ENCODE results near the gene AFG1L.
"Not testable (repeated sequence)": the region's sequence is repeated elsewhere in the genome, so short reads cannot be mapped to it uniquely, and the experiment has no call there.

Gene AFG1L

GRCh38 chr6:108323710-108324466 is 29.0 kb downstream of the AFG1L start:
- TF ChIP-seq EZH2phosphoT487 (IDR thresholded peaks at IDR 0.05; ENCODE audit: borderline replicate concordance) (no peak), CTCF (conservative IDR thresholded peaks at IDR 0.05; ENCODE audit: low read length) (no peak)

GRCh38 chr6:108330221-108330785 is 35.4 kb downstream of the AFG1L start:
- not testable (repeated sequence) for H3K27me3 ChIP-seq (ENCODE audit: insufficient read depth, low read length, poor library complexity, severe bottlenecking); H3K4me3 ChIP-seq (ENCODE audit: low read length, poor library complexity, severe bottlenecking); H2AFZ ChIP-seq (ENCODE audit: low read length); H3K79me2 ChIP-seq (ENCODE audit: insufficient read depth, low read length); H3K36me3 ChIP-seq (ENCODE audit: insufficient read depth, low read length); H3K9me3 ChIP-seq (ENCODE audit: insufficient read depth, low read depth, low read length); H3F3A ChIP-seq (ENCODE audit: low read depth); H3K4me2 ChIP-seq (ENCODE audit: low read depth, low read length, poor library complexity, severe bottlenecking); H3K9ac ChIP-seq (ENCODE audit: low read depth, low read length, poor library complexity, severe bottlenecking); H3K9me2 ChIP-seq (replicated peaks; ENCODE audit: low read depth, low read length); H3K4me1 ChIP-seq (ENCODE audit: insufficient read depth, low read length, poor library complexity, severe bottlenecking); H4K20me1 ChIP-seq (ENCODE audit: insufficient read depth, low read length, poor library complexity, severe bottlenecking)

More at GRCh38 chr6:108323710-108324466, 29.0 kb downstream of the AFG1L start:
- Histone ChIP-seq H3K4me1 (ENCODE audit: insufficient read depth, low read length, poor library complexity, severe bottlenecking) (no peaks in the 10 kb centered on the region), H3K9ac (ENCODE audit: low read depth, low read length, poor library complexity, severe bottlenecking) (no peak overlapping the region), H3K9me2 (replicated peaks; ENCODE audit: low read depth, low read length) (no peaks in the 10 kb centered on the region), H3K9me3 (ENCODE audit: insufficient read depth, low read depth, low read length) (no peaks in the 10 kb centered on the region), H4K20me1 (ENCODE audit: insufficient read depth, low read length, poor library complexity, severe bottlenecking) (no peaks in the 10 kb centered on the region), H3K36me3 (ENCODE audit: insufficient read depth, low read length) (peaks cover 3% of the 10 kb centered on the region; the same call in 1 of the 2 replicates), H3F3A (ENCODE audit: low read depth) (no peaks in the 10 kb centered on the region), H2AFZ (ENCODE audit: low read length) (no peak overlapping the region), H3K4me3 (ENCODE audit: low read length, poor library complexity, severe bottlenecking) (no peak overlapping the region), H3K4me2 (ENCODE audit: low read depth, low read length, poor library complexity, severe bottlenecking) (no peak overlapping the region), H3K27me3 (ENCODE audit: insufficient read depth, low read length, poor library complexity, severe bottlenecking) (no peaks in the 10 kb centered on the region), H3K79me2 (ENCODE audit: insufficient read depth, low read length) (no peaks in the 10 kb centered on the region)

GRCh38 chr6:108330806-108331205 is 36.0 kb downstream of the AFG1L start:
- Histone ChIP-seq H3K27me3 (ENCODE audit: insufficient read depth, low read length, poor library complexity, severe bottlenecking) (no peaks in the 10 kb centered on the region), H3K9me2 (replicated peaks; ENCODE audit: low read depth, low read length) (no peaks in the 10 kb centered on the region), H4K20me1 (ENCODE audit: insufficient read depth, low read length, poor library complexity, severe bottlenecking) (no peaks in the 10 kb centered on the region), H3K4me3 (ENCODE audit: low read length, poor library complexity, severe bottlenecking) (no peak overlapping the region), H3K79me2 (ENCODE audit: insufficient read depth, low read length) (no peaks in the 10 kb centered on the region), H3K4me2 (ENCODE audit: low read depth, low read length, poor library complexity, severe bottlenecking) (no peak overlapping the region), H3K4me1 (ENCODE audit: insufficient read depth, low read length, poor library complexity, severe bottlenecking) (no peaks in the 10 kb centered on the region), H2AFZ (ENCODE audit: low read length) (no peak overlapping the region), H3K36me3 (ENCODE audit: insufficient read depth, low read length) (peaks cover 3% of the 10 kb centered on the region; the same call in 1 of the 2 replicates), H3K9ac (ENCODE audit: low read depth, low read length, poor library complexity, severe bottlenecking) (no peak overlapping the region), H3K9me3 (ENCODE audit: insufficient read depth, low read depth, low read length) (no peaks in the 10 kb centered on the region), H3F3A (ENCODE audit: low read depth) (no peaks in the 10 kb centered on the region)
- no peak for TF ChIP-seq CTCF (conservative IDR thresholded peaks at IDR 0.05; ENCODE audit: low read length)
- no peak for TF ChIP-seq EZH2phosphoT487 (IDR thresholded peaks at IDR 0.05; ENCODE audit: borderline replicate concordance)

Data from Loucy (cell line).